Cerebellar cortex (tissue), 1 donor: Measurements from ENCODE around the gene KRTAP10-3.

Experiments used
- DNase-seq: peaks from one replicate; pipeline ENCODE4 v3.0.0-alpha.2; 2015; ENCODE audit warnings: low spot score

Gene KRTAP10-3

GRCh38 chr21:44529503-44530125 is 29.0 kb downstream of the KRTAP10-3 start:
- no peak for DNase-seq

- no peak for DNase-seq
Measured at GRCh38 chr21:44529011-44529421, 29.6 kb downstream of the KRTAP10-3 start.

- DNase-seq = no peak
Measured at GRCh38 chr21:44528634-44528995, 30.0 kb downstream of the KRTAP10-3 start.

GRCh38 chr21:44527983-44528633 is 30.5 kb downstream of the KRTAP10-3 start:
- DNase-seq = no peak

GRCh38 chr21:44527156-44527982 is 31.2 kb downstream of the KRTAP10-3 start:
- DNase-seq = no peak

GRCh38 chr21:44526096-44526997 is 32.2 kb downstream of the KRTAP10-3 start:
- DNase-seq = no peak

GRCh38 chr21:44525391-44526095 is 33.1 kb downstream of the KRTAP10-3 start:
- no peak for DNase-seq

- no peak for DNase-seq
Measured at GRCh38 chr21:44524414-44525371, 33.9 kb downstream of the KRTAP10-3 start.

- DNase-seq = no peak
Measured at GRCh38 chr21:44523567-44524413, 34.8 kb downstream of the KRTAP10-3 start.

GRCh38 chr21:44522753-44523204 is 35.8 kb downstream of the KRTAP10-3 start:
- DNase-seq = no peak

- DNase-seq = no peak
Measured at GRCh38 chr21:44521928-44522752, 36.5 kb downstream of the KRTAP10-3 start.

GRCh38 chr21:44521301-44521927 is 37.2 kb downstream of the KRTAP10-3 start:
- DNase-seq = no peak

- no peak for DNase-seq
Measured at GRCh38 chr21:44520326-44521300, 38.0 kb downstream of the KRTAP10-3 start.

- no peak for DNase-seq
Measured at GRCh38 chr21:44519346-44520325, 39.0 kb downstream of the KRTAP10-3 start.

- no peak for DNase-seq
Measured at GRCh38 chr21:44518686-44519085, 39.9 kb downstream of the KRTAP10-3 start.
